ENCODE data around the gene MIF4GD.

MIF4GD gene

DNA sequence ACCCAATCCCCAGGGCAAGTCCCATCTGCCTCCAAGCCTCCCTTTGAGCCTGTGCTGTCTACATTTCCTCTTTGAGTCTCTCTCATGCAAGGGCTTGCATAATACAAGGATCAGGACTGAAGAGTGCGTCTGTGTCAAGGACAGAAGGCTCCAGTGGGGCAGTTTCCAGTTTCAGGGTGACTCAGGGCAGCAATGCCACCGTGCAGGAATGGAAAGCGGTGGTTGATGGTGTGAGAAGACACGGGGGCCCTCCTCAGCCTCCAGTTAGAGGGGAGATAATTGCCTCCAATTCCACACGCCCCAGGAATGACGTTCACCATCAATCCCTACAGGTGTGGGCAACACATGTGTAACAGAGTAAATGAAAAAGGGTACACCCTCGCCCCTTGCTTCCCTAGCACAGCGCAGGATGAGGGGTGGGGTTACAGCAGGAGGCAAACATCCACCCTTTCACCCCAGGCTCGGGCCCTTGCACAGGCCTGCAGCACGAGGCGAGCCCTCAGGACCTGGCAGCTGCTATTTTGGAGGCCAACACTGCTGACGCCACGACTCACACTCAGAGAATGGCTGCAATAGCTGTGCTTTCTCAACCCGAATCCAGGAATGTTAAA is 43.0 kb upstream of the MIF4GD start:
- peak overlapping the region in 6 of 11 experiments; percentile 2 to 83 (median 72); a peak in 12 of 22 replicates for H3K9ac ChIP-seq
- peaks cover 0 to 31% (median 10%) of the 10 kb centered on the region in 11 experiments; a peak in 11 of 22 replicates for H4K20me1 ChIP-seq
- peak overlapping the region in 9 of 11 experiments; percentile 11 to 96 (median 83); a peak in 17 of 22 replicates for H3K4me2 ChIP-seq
- peaks cover 20 to 49% (median 28%) of the 10 kb centered on the region in 11 experiments for H3K36me3 ChIP-seq
- H3K4me3 ChIP-seq, result peak overlapping the region in 1 of 10 experiments; percentile 36; a peak in 1 of 20 replicates
- no peaks in the 10 kb centered on the region for H3K9me3 ChIP-seq (replicated peaks in 1 of 11)
- peak overlapping the region in 10 of 11 experiments; percentile 29 to 95 (median 80); a peak in 19 of 22 replicates for H3K27ac ChIP-seq
- H3K27me3 ChIP-seq, result no peaks in the 10 kb centered on the region
- peak in 4 of 11 experiments; percentile 67 to 83 (median 74); a peak in 6 of 22 replicates for TF ChIP-seq Cebpa-rat (IDR thresholded peaks at IDR 0.05)
- H3K4me1 ChIP-seq, result peaks cover 33 to 100% (median 84%) of the 10 kb centered on the region in 10 experiments

DNA sequence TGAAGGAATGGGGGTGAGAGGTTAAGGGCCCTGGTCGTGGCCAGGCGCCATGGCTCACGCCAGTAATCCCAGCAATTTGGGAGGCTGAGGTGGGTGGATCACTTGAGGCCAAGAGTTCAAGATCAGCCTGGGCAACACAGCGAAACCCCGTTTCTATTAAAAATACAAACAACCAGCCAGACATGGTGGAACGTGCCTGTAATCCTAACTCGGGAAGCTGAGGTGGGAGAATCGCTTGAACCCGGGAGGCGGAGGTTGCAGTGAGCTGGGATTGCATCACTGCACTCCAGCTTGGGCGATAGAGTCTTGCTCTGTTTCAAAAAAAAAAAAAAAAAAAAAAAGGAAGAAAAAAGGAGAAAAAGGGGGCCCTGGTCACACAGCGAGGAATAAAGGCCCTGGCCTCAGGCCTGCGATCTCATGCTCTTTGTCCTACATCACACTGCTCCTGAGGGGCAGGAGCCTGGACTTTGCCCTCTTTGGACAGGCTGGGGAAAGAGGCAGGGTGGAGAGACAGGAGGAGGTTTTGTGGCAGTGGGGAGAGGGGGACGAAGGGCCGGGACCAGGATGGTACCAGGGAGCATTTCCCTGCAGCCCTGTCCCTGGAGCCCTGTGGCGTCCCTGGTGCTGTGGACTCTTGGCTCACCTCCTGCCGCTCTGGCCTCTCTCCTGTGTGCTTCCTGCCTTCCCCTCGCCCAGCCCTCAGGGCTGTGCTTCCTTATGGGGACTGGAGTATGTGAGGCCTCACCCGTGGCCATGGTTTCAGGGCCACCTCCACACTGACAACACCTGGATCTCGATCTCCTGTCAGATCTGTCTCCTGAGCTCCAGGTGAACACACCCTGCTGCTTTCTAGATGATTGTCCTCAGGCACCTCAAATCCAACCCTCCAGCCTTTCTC is 38.0 kb upstream of the MIF4GD start:
- H3K36me3 ChIP-seq, result peaks cover 0 to 14% (median 10%) of the 10 kb centered on the region in 11 experiments; a peak in 7 of 22 replicates

DNA sequence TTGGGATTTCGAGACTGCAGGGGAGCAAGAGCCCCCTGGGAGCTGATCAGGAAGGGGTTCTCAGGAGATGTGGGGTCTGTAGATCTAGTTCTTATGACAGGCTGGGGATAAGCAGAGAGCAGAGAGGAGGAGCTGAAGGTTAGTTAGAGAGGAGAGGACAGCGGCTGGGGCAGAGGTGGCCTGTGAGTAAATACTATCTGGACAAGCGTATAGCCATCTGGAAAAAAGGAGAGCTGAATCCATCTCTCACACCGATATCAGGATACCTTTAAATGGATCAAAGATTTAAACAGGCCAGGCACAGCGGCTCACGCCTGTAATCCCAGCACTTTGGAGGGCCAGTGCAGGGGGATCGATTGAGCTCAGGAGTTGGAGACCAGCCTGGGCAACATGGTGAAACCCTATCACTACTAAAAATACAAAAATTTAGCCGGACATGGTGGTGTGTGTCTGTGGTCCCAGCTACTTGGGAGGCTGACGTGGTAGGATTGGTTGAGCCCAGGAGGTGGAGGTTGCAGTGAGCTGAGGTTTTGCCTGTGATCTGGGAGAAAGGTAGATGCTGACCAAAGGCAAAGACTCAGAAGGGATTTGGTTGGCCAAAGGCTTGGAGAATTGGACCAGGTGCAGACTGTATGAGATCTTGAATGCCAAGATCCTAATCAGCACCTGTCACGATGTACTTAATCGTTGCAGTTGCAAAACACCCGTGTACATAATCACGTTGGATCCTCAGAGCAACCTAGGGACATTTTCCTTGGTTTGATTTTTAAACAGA is 37.1 kb upstream of the MIF4GD start:
- H4K20me1 ChIP-seq, result 0 out of 22 replicates have a peak, but pooled peaks cover 0 to 5% (median 0%) of the 10 kb centered on the region in 11 experiments
- H3K36me3 ChIP-seq, result peaks cover 0 to 23% (median 8%) of the 10 kb centered on the region in 11 experiments; a peak in 9 of 22 replicates
- peak overlapping the region in 2 of 11 experiments; percentile 15 to 33; a peak in 3 of 22 replicates for H3K9ac ChIP-seq
- no peak overlapping the region for H3K4me3 ChIP-seq
- peaks cover 40 to 97% (median 62%) of the 10 kb centered on the region in 10 experiments for H3K4me1 ChIP-seq
- peak overlapping the region; percentile 1 to 95 (median 21); a peak in 15 of 22 replicates for H3K4me2 ChIP-seq
- TF ChIP-seq Cebpa-rat (IDR thresholded peaks at IDR 0.05), result no peak
- no peaks in the 10 kb centered on the region for H3K27me3 ChIP-seq
- no peaks in the 10 kb centered on the region for H3K9me3 ChIP-seq (replicated peaks in 1 of 11)
- H3K27ac ChIP-seq, result peak overlapping the region; percentile 8 to 95 (median 74); a peak in 17 of 22 replicates

More for the DNA sequence above, 38.0 kb upstream of the MIF4GD start:
- Histone ChIP-seq H3K4me3 (no peak overlapping the region), H3K4me2 (peak overlapping the region in 9 of 11 experiments; percentile 21 to 95 (median 83); a peak in 17 of 22 replicates), H3K4me1 (peaks cover 44 to 97% (median 70%) of the 10 kb centered on the region in 10 experiments), H3K9me3 (replicated peaks in 1 of 11) (no peaks in the 10 kb centered on the region), H3K27ac (peak overlapping the region; percentile 4 to 95 (median 74); a peak in 19 of 22 replicates), H4K20me1 (0 out of 22 replicates have a peak, but pooled peaks cover 0 to 5% (median 0%) of the 10 kb centered on the region in 11 experiments), H3K27me3 (no peaks in the 10 kb centered on the region), H3K9ac (peak overlapping the region in 7 of 11 experiments; percentile 6 to 76 (median 59); a peak in 13 of 22 replicates)
- TF ChIP-seq Cebpa-rat (IDR thresholded peaks at IDR 0.05), result no peak; a peak in 1 of 22 replicates

DNA sequence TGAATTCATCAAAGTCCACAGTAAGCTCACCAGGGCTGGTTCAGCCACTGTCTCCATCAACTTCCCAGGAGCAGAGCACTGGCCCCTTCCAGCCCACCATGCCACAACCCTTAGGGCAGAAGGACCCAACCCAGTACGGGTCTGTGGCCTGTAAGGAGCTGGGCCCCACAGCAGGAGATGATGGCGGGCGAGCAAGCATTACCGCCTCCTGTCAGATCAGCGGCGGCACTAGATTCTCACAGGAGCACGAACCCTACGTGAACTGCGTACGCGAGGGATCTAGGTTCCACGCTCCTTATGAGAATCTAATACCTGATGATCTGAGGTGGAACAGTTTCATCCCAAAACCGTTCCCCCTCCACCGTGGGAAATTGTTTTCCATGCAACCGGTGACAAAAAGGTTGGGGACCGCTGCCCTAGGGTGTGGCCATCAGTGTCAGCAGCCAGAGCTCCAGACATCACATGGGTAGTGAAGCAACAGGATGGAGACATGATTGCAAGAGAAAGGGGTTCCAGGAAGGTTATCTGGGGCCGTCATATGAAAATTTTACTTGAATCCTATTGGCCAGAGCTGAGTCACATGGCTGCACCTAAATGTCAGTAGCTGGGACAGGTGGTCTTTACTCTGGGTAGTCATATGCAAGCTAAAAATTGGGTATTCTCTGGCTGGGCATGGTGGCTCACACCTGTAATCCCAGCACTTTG is 30.6 kb upstream of the MIF4GD start:
- Histone ChIP-seq H3K4me1 (peaks cover 21 to 99% (median 44%) of the 10 kb centered on the region in 10 experiments), H3K36me3 (peaks cover 0 to 31% (median 10%) of the 10 kb centered on the region in 11 experiments; a peak in 10 of 22 replicates), H3K9ac (peak overlapping the region in 3 of 11 experiments; percentile 11 to 33 (median 11); a peak in 3 of 22 replicates), H3K9me3 (replicated peaks in 1 of 11) (no peaks in the 10 kb centered on the region), H3K4me3 (no peak overlapping the region), H3K4me2 (peak overlapping the region in 5 of 11 experiments; percentile 55 to 92 (median 73); a peak in 10 of 22 replicates), H3K27ac (peak overlapping the region in 5 of 11 experiments; percentile 39 to 98 (median 61); a peak in 10 of 22 replicates), H4K20me1 (no peaks in the 10 kb centered on the region), H3K27me3 (no peaks in the 10 kb centered on the region)
- TF ChIP-seq Cebpa-rat (IDR thresholded peaks at IDR 0.05), result no peak

DNA sequence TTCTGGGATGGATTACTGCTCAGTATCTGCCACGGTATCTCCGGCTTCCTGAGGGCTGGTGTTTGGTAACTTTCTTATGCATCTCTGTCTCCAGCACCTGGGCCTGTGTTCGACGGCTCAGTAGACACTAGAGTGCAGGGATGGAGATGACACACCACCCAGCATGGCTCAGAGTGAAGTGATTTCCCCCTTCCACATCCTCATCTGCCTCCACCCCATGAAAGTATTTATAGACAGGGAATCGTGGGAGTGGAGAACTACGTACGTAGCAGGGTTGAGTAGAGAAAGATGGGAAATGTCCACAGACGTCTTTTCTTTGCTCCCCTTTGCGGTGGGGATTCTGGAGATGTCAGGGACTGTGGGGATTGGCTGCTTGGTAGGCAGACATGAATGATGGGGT is 30.0 kb upstream of the MIF4GD start:
- Histone ChIP-seq H3K9ac (peak overlapping the region in 3 of 11 experiments; percentile 11 to 33 (median 11); a peak in 3 of 22 replicates), H4K20me1 (no peaks in the 10 kb centered on the region), H3K4me1 (peaks cover 27 to 99% (median 50%) of the 10 kb centered on the region in 10 experiments), H3K27me3 (no peaks in the 10 kb centered on the region), H3K4me2 (peak overlapping the region in 5 of 11 experiments; percentile 55 to 92 (median 73); a peak in 11 of 22 replicates), H3K27ac (peak overlapping the region in 6 of 11 experiments; percentile 18 to 98 (median 56); a peak in 10 of 22 replicates), H3K9me3 (replicated peaks in 1 of 11) (no peaks in the 10 kb centered on the region), H3K36me3 (peaks cover 0 to 25% (median 7%) of the 10 kb centered on the region in 11 experiments; a peak in 10 of 22 replicates), H3K4me3 (no peak overlapping the region)
- no peak for TF ChIP-seq Cebpa-rat (IDR thresholded peaks at IDR 0.05)

DNA sequence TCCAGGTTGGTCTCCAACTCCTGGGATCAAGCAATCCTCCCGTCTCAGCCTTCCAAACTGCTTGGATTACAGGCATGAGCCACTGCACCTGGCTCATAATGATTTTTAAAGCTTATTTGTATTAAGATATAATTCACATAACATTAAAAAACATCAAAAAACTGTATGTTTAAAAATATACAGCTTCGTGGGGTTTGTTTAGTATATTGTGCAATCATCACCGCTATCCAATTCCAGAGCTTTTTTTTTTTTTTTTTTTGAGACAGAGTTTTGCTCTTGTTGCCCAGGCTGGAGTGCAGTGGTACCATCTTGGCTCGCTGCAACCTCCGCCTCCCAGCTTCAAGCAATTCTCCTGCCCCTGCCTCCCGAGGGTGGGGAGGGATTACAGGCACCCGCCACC is 29.2 kb upstream of the MIF4GD start:
- TF ChIP-seq Cebpa-rat (IDR thresholded peaks at IDR 0.05), result peak in 5 of 11 experiments; percentile 15 to 80 (median 27); a peak in 3 of 22 replicates
- H3K27me3 ChIP-seq, result no peaks in the 10 kb centered on the region
- peaks cover 35 to 98% (median 58%) of the 10 kb centered on the region in 10 experiments for H3K4me1 ChIP-seq
- H3K27ac ChIP-seq, result peak overlapping the region in 4 of 11 experiments; percentile 52 to 98 (median 66); a peak in 5 of 22 replicates
- H3K36me3 ChIP-seq, result peaks cover 0 to 20% (median 7%) of the 10 kb centered on the region in 11 experiments; a peak in 10 of 22 replicates
- H3K4me3 ChIP-seq, result no peak overlapping the region
- H3K9ac ChIP-seq, result no peak overlapping the region
- no peaks in the 10 kb centered on the region for H3K9me3 ChIP-seq (replicated peaks in 1 of 11)
- H4K20me1 ChIP-seq, result no peaks in the 10 kb centered on the region
- H3K4me2 ChIP-seq, result peak overlapping the region in 5 of 11 experiments; percentile 55 to 92 (median 73); a peak in 12 of 22 replicates
